ENCODE data around the gene PHF23. TPM values are rescaled to one million over a fixed set of nuclear protein-coding genes. Genes with fewer than 3 reads are reported as not detected.

PHF23 gene
- 47.4 TPM for total RNA-seq
- long read RNA-seq, transcript PHF23-201 (5 exons, 2,037 nt) = major isoform, 5 of 23 reads
- long read RNA-seq, partial matches to known transcripts = 7 of 23 reads
- long read RNA-seq, other reads (novel, unspliced or antisense) = 10 of 23 reads

GRCh38 chr17:7239091-7240027, at the start of gene PHF23:
PHF23 (minus strand) TSS chr17:7239457; CDS start chr17:7239279, 178 bp downstream.
- peak; percentile 99 for DNase-seq (ENCODE audit: low spot score)

- DNase-seq (ENCODE audit: low spot score) = no peak
These were observed 46.4 kb upstream of the PHF23 start for GRCh38 chr17:7285679-7286078.

DNA sequence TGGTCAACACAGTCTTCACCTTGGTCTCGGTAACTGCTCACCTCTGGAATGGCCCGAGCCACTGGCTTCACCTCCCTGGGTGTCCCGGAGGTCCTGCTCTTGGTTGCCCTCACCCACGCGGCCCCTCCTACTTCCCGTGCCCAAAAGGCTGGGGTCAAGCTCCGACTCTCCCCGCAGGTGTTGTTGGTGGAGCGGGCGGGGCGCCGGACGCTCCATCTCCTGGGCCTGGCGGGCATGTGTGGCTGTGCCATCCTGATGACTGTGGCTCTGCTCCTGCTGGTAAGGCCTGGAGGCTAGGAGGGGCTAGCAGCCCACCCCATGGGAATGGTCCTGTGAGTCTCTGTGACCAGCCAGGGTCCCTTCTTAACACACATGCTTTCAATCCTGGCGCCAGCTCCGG, 45.7 kb upstream of the PHF23 start:
- no peak for DNase-seq (ENCODE audit: low spot score)

- no peak for DNase-seq (ENCODE audit: low spot score)
These were observed 44.4 kb upstream of the PHF23 start for GRCh38 chr17:7283471-7284216.

- no peak for DNase-seq (ENCODE audit: low spot score)
These were observed 43.6 kb upstream of the PHF23 start for GRCh38 chr17:7282752-7283321.

GRCh38 chr17:7281953-7282751, 42.9 kb upstream of the PHF23 start:
- no peak for DNase-seq (ENCODE audit: low spot score)

- DNase-seq (ENCODE audit: low spot score) = peak; percentile 97
These were observed 42.1 kb upstream of the PHF23 start, which contains the start of gene SLC2A4 for GRCh38 chr17:7281074-7281952. SLC2A4 (plus strand) TSS chr17:7281718; CDS start chr17:7281935, 217 bp downstream.

- DNase-seq (ENCODE audit: low spot score) = no peak
These were observed 41.3 kb upstream of the PHF23 start for GRCh38 chr17:7280519-7281073.

DNA sequence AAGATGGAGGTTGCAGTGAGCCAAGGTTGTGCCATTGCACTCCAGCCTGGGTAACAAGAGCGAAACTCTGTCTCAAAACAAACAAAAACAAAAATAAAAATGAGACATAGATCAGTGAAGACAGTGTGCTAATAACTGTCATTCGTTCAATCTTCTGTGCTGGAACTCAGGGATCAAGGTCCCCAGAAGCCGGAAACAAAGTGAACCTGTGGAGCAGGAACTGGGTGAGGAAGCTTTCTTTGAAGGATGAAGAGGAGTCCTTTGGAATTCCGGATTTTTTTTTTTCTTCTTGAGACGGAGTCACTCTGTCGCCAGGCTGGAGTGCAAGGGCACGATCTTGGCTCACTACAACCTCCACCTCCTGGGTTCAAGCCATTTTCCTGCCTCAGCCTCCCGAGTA, 40.2 kb upstream of the PHF23 start:
- no peak for DNase-seq (ENCODE audit: low spot score)

- DNase-seq (ENCODE audit: low spot score) = no peak
These were observed 27.5 kb upstream of the PHF23 start for GRCh38 chr17:7266784-7267183.

DNA sequence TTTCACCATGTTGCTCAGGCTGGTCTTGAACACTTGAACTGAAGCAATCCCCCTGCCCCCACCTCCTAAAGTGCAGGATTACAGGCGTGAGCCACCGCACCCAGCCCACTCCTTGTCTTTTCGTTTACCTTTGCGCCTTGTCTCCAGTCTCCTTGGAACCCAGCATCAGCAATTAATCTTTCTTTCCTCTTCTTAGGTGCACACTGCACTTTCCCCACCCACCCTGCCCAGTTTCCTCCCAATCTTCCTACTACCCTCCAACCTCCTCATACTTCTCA, 24.5 kb upstream of the PHF23 start:
- DNase-seq (ENCODE audit: low spot score) = no peak

DNA sequence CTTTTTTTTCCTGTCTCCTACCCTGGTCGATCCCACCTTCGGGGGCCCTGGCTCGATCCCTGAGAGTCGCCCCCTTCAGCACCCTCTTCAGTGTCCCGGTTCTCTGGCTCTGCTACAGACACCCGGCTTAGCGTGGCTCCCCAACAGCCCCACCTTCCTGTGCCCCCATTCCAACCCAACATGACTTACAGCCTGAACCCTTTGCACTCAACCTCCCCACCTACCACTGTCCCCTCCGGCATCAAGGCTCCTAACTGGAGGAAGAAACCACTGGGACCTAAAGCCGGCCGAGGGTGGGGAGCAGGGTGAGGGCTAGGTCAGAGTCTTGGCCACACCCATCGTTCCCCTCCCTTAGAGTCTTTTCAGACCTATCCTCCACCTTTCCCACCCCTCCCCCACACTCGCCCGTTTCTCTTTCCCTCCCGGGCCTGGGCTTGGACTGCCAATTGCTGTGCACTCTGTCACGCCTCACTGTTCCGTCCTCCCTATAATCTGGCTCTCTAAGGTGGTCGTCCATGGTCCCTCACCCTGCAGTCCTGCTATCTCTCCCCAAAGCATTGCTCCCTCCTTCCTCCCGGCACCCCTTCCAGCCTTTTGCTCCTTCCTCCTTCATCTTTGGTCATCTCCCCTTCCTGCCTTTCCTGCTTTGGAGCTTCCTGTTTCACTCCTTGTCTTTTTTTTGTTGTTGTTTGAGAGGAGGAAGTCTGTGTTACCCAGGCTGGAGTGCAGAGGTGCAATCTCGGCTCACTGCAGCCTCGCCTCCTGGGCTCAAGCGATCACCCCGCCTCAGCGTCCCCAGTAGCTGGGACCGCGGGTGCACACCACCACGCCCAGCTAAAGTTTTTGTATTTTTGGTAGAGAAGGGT, 23.9 kb upstream of the PHF23 start:
- DNase-seq (ENCODE audit: low spot score) = no peak

DNA sequence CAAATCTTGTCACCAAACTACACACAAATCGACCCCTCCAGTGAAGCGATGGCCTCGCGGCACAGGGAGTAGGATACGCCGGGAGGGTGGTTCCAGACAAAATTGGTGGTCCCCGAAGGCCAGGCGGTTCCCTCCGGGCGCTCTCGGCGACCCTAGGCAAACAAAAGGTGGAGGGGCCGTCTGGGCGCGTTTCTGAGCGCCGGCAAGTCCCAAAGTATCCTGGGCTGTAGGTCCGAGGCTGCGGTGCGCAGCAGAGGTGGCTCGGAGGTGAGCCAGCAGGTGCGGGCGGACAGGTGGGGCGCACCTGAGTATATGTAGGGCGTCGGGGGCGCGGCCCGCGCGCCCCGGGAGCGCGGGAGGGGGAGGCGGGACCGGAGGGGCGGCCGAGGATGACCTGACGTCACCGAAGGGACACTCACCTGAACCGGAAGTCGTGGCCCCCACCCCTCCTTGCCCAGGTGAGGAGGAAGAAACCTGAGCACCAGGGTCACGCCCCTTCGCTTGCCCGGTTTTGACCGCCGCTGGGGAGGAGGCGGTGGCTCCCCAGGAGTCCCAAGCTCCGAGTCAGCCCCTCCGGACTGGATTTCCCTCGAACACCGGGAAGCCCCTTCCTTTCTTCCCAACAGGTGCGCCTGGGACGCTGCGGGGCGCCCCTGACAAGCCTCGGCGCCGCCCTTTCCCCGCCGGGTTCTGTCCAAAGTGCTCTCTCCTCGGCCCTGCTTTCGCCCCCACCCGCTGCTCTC, 23.1 kb upstream of the PHF23 start, which contains the start of gene CLDN7:
Gene CLDN7 (minus strand): TSS at position 287 of the 743 bp plus-strand sequence. CDS start 435 bp downstream, outside the sequence.
- no peak for DNase-seq (ENCODE audit: low spot score)

DNA sequence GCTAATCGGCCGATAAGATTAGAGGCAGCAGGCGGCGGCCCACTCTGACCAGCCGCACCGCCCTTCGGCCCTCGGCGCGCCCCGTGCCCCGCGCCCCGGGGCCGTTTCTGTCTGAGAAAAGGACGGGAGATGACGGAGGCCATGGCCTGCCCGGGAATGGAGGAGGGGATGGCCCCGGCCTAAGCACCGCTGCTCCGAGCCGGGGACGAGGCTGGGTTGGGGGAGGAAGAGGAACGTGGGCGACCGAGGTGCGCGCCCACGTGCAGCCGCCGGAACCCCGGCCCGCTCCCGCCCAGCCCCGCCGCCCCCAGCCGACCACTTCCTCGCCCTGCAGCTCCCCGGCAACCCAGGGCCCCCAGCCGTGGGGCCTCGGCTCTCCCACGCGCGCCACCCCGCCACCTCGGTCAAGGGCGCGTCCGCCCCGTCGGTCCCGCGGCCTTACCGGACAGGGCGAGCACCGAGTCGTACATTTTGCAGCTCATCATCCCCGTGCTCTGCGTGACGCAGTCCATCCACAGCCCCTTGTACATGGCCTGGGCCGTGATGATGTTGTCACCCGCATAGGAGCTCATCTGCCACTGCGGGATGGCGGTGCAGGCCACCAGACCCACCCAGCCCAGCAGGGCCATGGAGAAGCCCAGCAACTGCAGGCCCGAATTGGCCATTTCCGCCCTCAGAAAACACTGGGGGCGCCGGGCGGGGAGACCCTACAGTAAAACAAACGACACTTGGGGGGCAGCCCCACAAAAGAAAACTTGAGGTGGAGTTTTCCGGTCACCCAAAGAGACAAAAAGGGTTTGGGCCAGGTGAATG, 22.3 kb upstream of the PHF23 start:
- no peak for DNase-seq (ENCODE audit: low spot score)

DNA sequence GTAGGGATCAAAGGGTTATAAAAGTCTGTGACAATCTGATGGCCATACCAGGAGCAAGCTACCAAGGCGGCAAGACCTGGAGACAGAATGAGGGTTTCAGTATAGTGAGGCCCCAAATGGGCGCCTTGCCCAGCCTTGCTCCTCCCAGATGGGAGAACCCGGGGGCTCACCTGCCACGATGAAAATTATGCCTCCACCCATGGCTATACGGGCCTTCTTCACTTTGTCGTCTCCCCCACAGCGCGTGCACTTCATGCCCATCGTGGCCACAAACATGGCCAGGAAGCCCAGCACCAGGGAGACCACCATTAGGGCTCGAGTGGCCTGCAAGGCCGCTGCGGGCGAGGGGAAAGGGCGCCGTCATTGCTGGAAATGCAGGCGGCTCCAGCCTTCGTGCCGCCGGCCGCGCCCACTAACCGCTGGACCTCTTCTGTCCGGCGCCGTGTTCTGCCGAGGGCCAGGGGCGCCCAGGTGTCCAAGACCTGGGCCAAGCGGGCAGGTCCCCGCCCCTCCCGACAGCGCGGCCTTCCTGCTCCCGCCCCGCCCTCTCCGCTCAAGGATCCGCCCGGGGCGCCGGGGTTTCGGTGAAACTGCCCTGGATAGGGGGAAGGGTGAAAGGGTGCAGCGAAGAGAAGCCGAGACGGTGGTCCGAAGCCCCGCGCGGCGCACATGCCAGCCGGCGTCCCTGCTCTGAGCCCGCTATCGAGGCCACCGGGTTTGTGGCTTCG, 21.6 kb upstream of the PHF23 start:
- DNase-seq (ENCODE audit: low spot score) = no peak

DNA sequence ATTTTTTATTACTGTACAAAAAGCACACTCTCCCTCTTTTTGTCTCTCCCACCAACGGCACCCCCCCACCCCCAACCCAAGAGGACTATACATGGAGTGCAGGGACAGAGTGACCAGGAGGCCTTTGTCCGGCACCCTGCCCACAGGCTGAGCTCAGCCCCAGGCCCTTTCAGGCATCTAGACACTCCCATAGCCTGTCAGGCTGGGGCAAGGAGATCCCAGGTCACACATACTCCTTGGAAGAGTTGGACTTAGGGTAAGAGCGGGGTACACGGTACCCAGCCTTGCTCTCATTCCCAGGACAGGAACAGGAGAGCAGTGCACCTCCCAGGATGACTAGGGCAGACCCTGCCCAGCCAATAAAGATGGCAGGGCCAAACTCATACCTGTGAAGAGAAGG, 20.9 kb upstream of the PHF23 start:
- no peak for DNase-seq (ENCODE audit: low spot score)

All from mesenteric fat pad (tissue), 1 donor.